Measurements from ENCODE around the gene KCNQ1.

DNA sequence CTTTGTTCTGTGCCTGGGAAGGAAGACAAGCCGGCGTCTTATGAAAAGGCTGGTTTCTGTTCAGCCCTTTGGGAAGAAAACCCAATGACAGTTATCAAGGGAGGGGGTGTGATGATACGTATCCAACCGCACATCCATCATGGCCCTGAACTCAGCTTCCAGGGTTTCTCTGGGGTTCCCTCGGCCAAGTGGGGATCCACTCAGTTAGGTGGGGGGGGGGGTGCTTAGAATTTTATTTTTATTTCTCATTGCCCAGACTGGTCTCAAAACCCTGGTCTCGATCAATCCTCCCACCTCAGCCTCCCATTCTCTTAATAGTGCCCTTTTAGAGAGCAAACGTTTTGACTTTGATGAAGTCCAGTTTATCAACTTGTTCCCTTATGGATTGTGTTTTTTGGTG, 25.7 kb downstream of the KCNQ1 start:
- TF ChIP-seq POLR2A (IDR thresholded peaks at IDR 0.05) (no peak), CTCF (IDR thresholded peaks at IDR 0.05) (no peak)
